Activated T-helper 9 cell treated with anti-CD3 and anti-CD28 coated beads, Interleukin-2, amount 50 U/mL, for 16 hours (primary cell): ENCODE measurements around the gene POLR3B.

Experiments used
- DNase-seq: peaks from one replicate; pipeline ENCODE4 v3.0.0-alpha.2; 2020; ENCODE audit warnings: low read depth

The POLR3B gene

DNA sequence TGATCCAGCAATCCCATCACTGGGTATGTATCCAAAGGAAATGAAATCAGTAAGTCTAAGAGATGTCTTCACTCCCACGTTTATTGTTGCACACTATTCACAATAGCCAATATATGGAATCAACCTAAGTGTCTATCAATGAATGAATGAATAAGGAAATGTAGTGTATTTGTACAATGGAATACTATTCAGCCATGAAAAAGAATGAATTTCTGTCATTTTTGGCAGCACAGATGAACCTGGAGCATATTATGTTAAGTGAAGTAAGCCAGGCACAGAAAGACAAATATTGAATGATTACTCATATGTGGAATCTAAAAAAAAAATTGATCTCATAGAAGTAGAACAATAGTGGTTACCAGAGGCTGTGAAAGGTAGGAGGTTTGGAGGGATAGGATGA, 194.7 kb downstream of the POLR3B start:
- DNase-seq = no peak
